Keratinocyte (primary cell): ENCODE measurements around the gene CCDC102A. TPM values are rescaled to one million over a fixed set of nuclear protein-coding genes. Genes with fewer than 3 reads are reported as not detected.

Experiments used
- DNase-seq: peaks from one replicate; pipeline ENCODE4 v3.0.0-alpha.2; 2011; ENCODE audit warnings: low read depth, missing footprints, low spot score
- FAIRE-seq: peaks from 2 replicates; lab custom pipeline; 2011; peaks lifted over from hg19 to GRCh38; lab: Jason Lieb, UNC
- H2AFZ ChIP-seq: 2 replicates; pipeline ENCODE4 v1.6.0; 2012; ENCODE audit warnings: low read length, control low read depth, inconsistent platforms; ENCODE audit not compliant: control insufficient read depth
- H3K27ac ChIP-seq: 2 replicates; pipeline ENCODE4 v1.5.1; 2011; ENCODE audit warnings: low read length; ENCODE audit not compliant: control insufficient read depth, insufficient read depth
- H3K27me3 ChIP-seq: 3 replicates; pipeline ENCODE4 v1.6.0; 2011; ENCODE audit warnings: low read length; ENCODE audit not compliant: control insufficient read depth, insufficient read depth; ENCODE audit errors: extremely low read depth
- H3K36me3 ChIP-seq, 2 experiments: 2 replicates in 1 of 2; 3 replicates in 1 of 2; pipeline ENCODE4 v1.5.1; 2011; ENCODE audit warnings: low read length in 2 of 2, mild to moderate bottlenecking in 1 of 2; ENCODE audit not compliant: control insufficient read depth in 2 of 2, insufficient read depth in 2 of 2; ENCODE audit errors: extremely low read depth in 1 of 2
- H3K4me1 ChIP-seq: 3 replicates; pipeline ENCODE4 v1.5.1; 2011; ENCODE audit warnings: low read length; ENCODE audit not compliant: control insufficient read depth, insufficient read depth; ENCODE audit errors: extremely low read depth
- H3K4me2 ChIP-seq: 3 replicates; pipeline ENCODE4 v1.6.0; 2011; ENCODE audit warnings: low read depth, low read length; ENCODE audit not compliant: control insufficient read depth, insufficient read depth; ENCODE audit errors: extremely low read depth
- H3K4me3 ChIP-seq, 3 experiments: fragments of 200-600 bp in 1 of 3; sonication (generic) in 1 of 3; 2 replicates in 2 of 3; 3 replicates in 1 of 3; pipeline ENCODE4 v1.5.1; 2011 to 2016; ENCODE audit warnings: low read length in 3 of 3, mild to moderate bottlenecking in 3 of 3, control low read depth in 2 of 3, inconsistent platforms in 1 of 3, low read depth in 1 of 3, mixed read lengths in 1 of 3, mixed run types in 1 of 3, moderate library complexity in 1 of 3; ENCODE audit not compliant: control insufficient read depth in 2 of 3, insufficient read depth in 2 of 3; ENCODE audit errors: extremely low read depth in 1 of 3
- H3K79me2 ChIP-seq: 2 replicates; pipeline ENCODE4 v1.6.0; 2012; ENCODE audit warnings: low read length; ENCODE audit not compliant: control insufficient read depth, insufficient read depth
- H3K9ac ChIP-seq: 3 replicates; pipeline ENCODE4 v1.6.0; 2011; ENCODE audit warnings: low read length; ENCODE audit not compliant: control insufficient read depth, insufficient read depth; ENCODE audit errors: extremely low read depth
- H3K9me1 ChIP-seq: 3 replicates; pipeline ENCODE4 v1.6.0; 2011; ENCODE audit warnings: low read length; ENCODE audit not compliant: control insufficient read depth, insufficient read depth; ENCODE audit errors: extremely low read depth
- H3K9me3 ChIP-seq: 2 replicates; pipeline ENCODE4 v1.5.1; 2012; ENCODE audit warnings: low read depth, low read length; ENCODE audit not compliant: control insufficient read depth
- H4K20me1 ChIP-seq: 3 replicates; pipeline ENCODE4 v1.6.0; 2011; ENCODE audit warnings: low read length; ENCODE audit not compliant: control insufficient read depth, insufficient read depth; ENCODE audit errors: extremely low read depth
- CTCF ChIP-seq, 3 experiments: IDR thresholded peaks in 1 of 3; conservative IDR thresholded peaks in 1 of 3; optimal IDR thresholded peaks in 1 of 3; 2 replicates in 2 of 3; 3 replicates in 1 of 3; pipeline versions ENCODE3 to v1.5.1; 2011; ENCODE audit warnings: low read length in 3 of 3, mild to moderate bottlenecking in 3 of 3, moderate library complexity in 2 of 3, control low read depth in 1 of 3, inconsistent platforms in 1 of 3; ENCODE audit not compliant: insufficient read depth in 2 of 3; ENCODE audit errors: extremely low read depth in 1 of 3
- EZH2 ChIP-seq: IDR thresholded peaks from one replicate; pipeline ENCODE4 v1.6.1; 2012; ENCODE audit warnings: inconsistent platforms, mild to moderate bottlenecking, low read length, moderate library complexity
- dilution Hi-C: fragments of 300-500 bp; cut with MboI; formaldehyde crosslinking; loops from one replicate; pipeline ENCODE4 v1.7.0; 2020; ENCODE audit warnings: low sequenced_read_pairs; ENCODE audit not compliant: extremely low pct_ligation_motif_present
- polyA plus RNA-seq, 5 experiments: library from polyadenylated mRNA; depleted of rRNA in 3 of 5; stranded (reverse) in 3 of 5; stranded (forward) in 1 of 5; unstranded in 1 of 5; fragments of >200 nt; gene quantifications; 1 replicate in 1 of 5; 2 replicates in 3 of 5; 3 replicates in 1 of 5; pipeline versions ENCODE4 v1.2.1 to v1.2.3, GENCODE V29; 2011 to 2012; ENCODE audit warnings: missing spikeins in 2 of 5, low read depth in 1 of 5, low replicate concordance in 1 of 5

CCDC102A gene
- polyA plus RNA-seq, 1 donor (not counting 4 experiments of a cell fraction or from before 2014, with no cell fraction given), result 2.2 TPM

GRCh38 chr16:57486858-57487834 lies 49.2 kb downstream of the CCDC102A start:
- TF ChIP-seq CTCF (optimal IDR thresholded peaks at IDR 0.05 in 1 of 3, IDR thresholded peaks at IDR 0.05 in 1 of 3, conservative IDR thresholded peaks at IDR 0.05 in 1 of 3; ENCODE audit: extremely low read depth in 1 of 3, insufficient read depth in 2 of 3, low read length in 3 of 3), result no peak
- no peak for TF ChIP-seq EZH2
- dilution Hi-C loops, result no loop called here

GRCh38 chr16:57485916-57486857 lies 50.2 kb downstream of the CCDC102A start, which contains the start of gene DOK4:
DOK4 (minus strand) TSS chr16:57486493; CDS start chr16:57479507, 6,986 bp downstream.
- dilution Hi-C loops, result no loop called here
- Histone ChIP-seq H3K9ac (peak within 1 kb of the TSS; percentile 70), H3K9me3 (no peaks in the 10 kb centered on the region), H4K20me1 (no peaks in the 10 kb centered on the region), H3K79me2 (no peaks in the 10 kb centered on the region), H3K9me1 (no peaks in the 10 kb centered on the region), H3K36me3 (no peaks in the 10 kb centered on the region), H3K4me1 (peaks cover 21% of the 10 kb centered on the region), H3K4me3 (peak within 1 kb of the TSS; percentile 58 to 91 (median 61)), H3K27me3 (no peaks in the 10 kb centered on the region), H2AFZ (peak within 1 kb of the TSS; percentile 93), H3K4me2 (peak within 1 kb of the TSS; percentile 85), H3K27ac (peak within 1 kb of the TSS; percentile 22)
- TF ChIP-seq CTCF (optimal IDR thresholded peaks at IDR 0.05 in 1 of 3, IDR thresholded peaks at IDR 0.05 in 1 of 3, conservative IDR thresholded peaks at IDR 0.05 in 1 of 3; ENCODE audit: extremely low read depth in 1 of 3, insufficient read depth in 2 of 3, low read length in 3 of 3), result no peak
- no peak for TF ChIP-seq EZH2
- DNase-seq (no peak), FAIRE-seq (no peak)

More at GRCh38 chr16:57486858-57487834, 49.2 kb downstream of the CCDC102A start:
- no peaks in the 10 kb centered on the region for H4K20me1 ChIP-seq
- H3K9me3 ChIP-seq, result no peaks in the 10 kb centered on the region
- H3K4me3 ChIP-seq, result peak overlapping the region in 1 of 3 experiments; percentile 44
- DNase-seq (no peak), FAIRE-seq (no peak)
- H2AFZ ChIP-seq, result peak overlapping the region; percentile 93
- H3K9ac ChIP-seq, result peak overlapping the region; percentile 37
- no peaks in the 10 kb centered on the region for H3K9me1 ChIP-seq
- no peak overlapping the region for H3K27ac ChIP-seq
- H3K27me3 ChIP-seq, result no peaks in the 10 kb centered on the region
- peaks cover 21% of the 10 kb centered on the region for H3K4me1 ChIP-seq
- H3K79me2 ChIP-seq, result no peaks in the 10 kb centered on the region
- no peaks in the 10 kb centered on the region for H3K36me3 ChIP-seq
- peak overlapping the region; percentile 62 for H3K4me2 ChIP-seq
